HG03565 (cell line): ENCODE measurements around the gene CADM1.
A peak's percentile ranks its signal among the peaks of the same experiment; 100 is the strongest.
"Not testable (repeated sequence)": the region's sequence is repeated elsewhere in the genome, so short reads cannot be mapped to it uniquely, and the experiment has no call there.

Experiments
- ATAC-seq: cut with Tn5 transposase; IDR thresholded peaks from one replicate; pipeline ENCODE4 v1.9.1; 2021; ENCODE audit warnings: mild to moderate bottlenecking, moderate library complexity; ENCODE audit not compliant: unreplicated experiment

The CADM1 gene

GRCh38 chr11:115481528-115481927, 22.7 kb downstream of the CADM1 start:
- ATAC-seq: no peak

GRCh38 chr11:115480611-115481010, 23.6 kb downstream of the CADM1 start:
- no peak for ATAC-seq

GRCh38 chr11:115477410-115477809, 26.8 kb downstream of the CADM1 start:
- no peak for ATAC-seq

DNA sequence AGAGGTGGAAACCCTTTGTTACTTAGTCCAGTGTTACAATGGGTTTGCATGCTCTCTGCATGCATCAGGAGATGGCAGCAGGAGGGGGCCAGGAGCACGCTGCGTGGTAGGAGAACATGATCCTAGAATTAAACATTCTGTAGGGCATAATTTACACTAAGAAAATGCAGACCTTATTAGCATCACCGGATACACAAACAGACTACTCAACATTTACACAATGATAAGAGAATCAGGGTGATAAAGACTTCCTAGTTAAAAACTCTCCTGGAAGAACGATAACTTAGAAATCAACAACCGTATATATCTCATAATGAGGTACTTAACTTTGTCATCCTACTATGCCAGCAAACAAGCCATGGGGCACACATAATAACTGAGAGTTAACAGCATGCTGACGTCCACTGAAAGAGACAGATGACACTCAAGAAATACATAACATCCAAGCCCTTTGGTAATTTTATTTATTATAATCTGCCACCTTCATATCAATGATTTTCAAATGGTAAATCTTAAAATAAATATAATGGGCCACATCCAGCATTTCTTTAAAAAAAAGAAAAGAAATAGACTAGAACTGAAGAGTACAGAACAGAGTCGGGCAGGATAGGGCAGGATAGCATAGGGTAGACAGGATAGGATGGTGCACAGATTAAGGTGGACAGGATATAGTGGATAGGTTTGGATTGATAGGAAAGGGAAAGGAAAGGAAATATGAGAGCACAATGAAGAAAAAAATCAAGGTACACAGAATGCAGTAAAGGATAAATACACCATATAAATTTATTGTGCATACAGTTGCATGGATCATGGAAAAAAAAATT, 27.5 kb downstream of the CADM1 start:
- no peak for ATAC-seq

DNA sequence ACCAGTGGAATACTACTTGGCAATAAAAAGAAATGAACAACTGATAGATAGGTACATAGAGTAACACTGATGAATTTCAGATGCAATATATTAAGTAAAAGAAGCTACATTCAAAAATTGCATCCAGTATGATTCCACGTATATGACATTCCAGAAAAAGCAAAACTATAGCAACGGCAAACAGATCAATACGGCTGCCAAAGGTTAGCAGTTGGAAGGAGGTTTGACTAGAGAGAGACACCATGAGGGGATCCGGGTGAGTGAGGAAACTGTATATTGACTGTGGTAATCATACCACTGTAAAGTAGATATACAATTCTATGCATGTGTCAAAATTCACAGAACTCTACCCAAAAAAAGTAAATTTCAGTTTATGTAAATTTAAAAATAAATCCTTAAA, 28.7 kb downstream of the CADM1 start:
- ATAC-seq: no peak

- not testable (repeated sequence) for ATAC-seq
Measured at GRCh38 chr11:115474306-115474705, 29.9 kb downstream of the CADM1 start.

- ATAC-seq: no peak
Measured at GRCh38 chr11:115473167-115473566, 31.0 kb downstream of the CADM1 start.

- peak; percentile 65 for ATAC-seq
Measured at GRCh38 chr11:115471367-115471766, 32.8 kb downstream of the CADM1 start.

DNA sequence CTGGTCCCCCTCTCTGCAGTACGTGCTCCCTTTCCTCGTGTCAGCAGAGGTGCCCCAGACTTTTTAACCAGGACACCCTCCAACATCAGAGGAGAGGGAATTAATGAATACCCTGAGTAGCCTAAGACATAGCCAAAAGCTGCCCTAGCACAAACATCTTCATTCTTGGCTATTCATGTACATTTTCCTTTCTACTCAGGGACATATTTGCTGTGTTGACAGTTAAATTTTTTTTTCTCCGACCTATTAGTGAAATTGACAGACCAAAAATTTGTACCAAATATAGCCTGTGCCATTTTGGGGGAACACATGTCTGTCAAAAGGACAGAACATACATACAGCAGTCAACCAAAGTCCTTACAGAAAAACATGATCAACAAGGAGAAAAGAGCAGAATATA, 33.3 kb downstream of the CADM1 start:
- ATAC-seq: no peak

- ATAC-seq: peak; percentile 57
Measured at GRCh38 chr11:115469361-115469760, 34.9 kb downstream of the CADM1 start.

- ATAC-seq: no peak
Measured at GRCh38 chr11:115466122-115466521, 38.1 kb downstream of the CADM1 start.

- ATAC-seq: no peak
Measured at GRCh38 chr11:115464269-115464668, 39.9 kb downstream of the CADM1 start.

GRCh38 chr11:115463606-115464005, 40.6 kb downstream of the CADM1 start:
- no peak for ATAC-seq

DNA sequence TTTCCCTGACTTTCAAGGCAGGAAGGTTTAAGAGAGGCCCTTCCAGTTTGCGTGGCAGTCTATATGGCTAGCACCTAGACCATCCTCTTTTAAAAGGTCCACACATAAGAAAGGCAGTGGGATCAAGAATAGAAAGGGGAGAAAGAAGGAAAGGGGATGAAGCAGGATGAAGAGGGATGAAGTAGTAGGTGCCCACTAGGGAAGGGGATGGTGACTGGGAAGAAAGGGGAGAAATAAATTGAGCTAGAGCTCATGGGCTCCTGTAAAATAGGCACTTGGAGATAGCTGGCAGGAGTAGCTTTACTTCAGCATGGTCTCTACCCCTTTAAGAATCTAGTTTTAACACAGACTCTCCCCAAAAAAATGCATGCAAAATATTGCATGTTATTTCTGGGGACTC, 41.5 kb downstream of the CADM1 start:
- ATAC-seq: no peak

DNA sequence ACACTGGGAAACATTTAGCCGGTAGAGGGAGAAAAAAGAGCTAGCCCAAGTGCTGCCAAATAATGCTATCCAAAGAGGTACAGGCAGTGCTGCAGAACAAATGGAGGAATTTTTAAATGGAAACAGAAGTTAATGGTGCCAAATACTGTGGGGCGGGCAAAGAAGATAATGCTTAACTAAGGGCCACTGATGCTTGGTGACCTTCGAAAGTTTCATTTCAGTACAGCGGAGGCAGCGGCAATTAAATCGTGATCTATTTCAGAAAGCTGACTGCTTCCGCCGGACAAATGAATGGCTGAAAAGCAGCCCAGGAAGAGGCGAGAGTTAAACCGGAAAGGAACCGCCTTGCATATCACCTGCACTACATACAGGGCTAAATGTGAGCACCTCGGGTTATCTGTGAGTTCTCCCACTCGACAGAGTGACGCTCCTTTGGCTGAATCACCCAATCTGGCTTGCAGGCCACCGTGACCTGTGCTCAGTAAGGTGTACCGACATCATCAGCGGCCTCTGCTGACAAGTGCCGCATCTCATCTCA, 42.1 kb downstream of the CADM1 start:
- ATAC-seq: no peak

DNA sequence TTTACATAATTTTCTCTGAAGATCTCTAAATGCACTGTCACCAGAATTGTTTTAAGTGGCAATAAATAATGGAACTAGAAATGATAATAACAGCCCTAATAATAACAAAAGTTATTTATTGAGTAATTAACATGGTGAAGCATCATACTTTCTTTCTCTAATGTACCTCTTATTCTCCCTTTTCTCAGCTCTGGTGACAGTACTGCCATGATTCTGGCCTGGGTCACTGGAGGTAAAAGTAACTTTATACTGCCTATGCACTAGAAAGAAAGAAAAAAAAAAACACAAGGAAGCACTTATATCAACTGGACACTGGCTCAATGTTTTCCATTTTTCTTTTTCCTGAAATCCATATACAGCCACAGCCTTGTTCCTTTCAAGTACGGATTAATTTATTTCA, 43.7 kb downstream of the CADM1 start:
- ATAC-seq: no peak

- no peak for ATAC-seq
Measured at GRCh38 chr11:115459563-115459962, 44.7 kb downstream of the CADM1 start.

- ATAC-seq: no peak
Measured at GRCh38 chr11:115458877-115459276, 45.3 kb downstream of the CADM1 start.

GRCh38 chr11:115456019-115456418, 48.2 kb downstream of the CADM1 start:
- no peak for ATAC-seq

- no peak for ATAC-seq
Measured at GRCh38 chr11:115455613-115456012, 48.6 kb downstream of the CADM1 start.

DNA sequence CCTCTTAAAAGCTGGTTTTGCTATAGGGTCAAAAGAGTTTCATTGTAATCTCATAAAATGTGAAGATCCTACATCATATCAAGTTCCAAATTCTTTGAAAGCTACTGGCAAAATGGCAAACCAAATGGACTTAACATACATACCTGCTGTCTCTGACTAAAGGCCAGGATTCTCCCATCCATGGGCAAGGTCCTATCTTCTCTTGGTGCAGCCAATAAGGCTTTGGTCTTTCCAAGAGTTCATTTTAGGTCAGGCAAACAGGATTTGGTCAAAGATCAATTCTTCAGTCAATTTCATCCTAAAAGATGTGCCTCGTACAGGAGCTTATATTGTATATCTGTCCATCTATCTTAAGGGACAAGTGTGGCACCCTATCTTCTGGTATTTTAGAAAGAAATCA, 49.7 kb downstream of the CADM1 start:
- ATAC-seq: no peak

DNA sequence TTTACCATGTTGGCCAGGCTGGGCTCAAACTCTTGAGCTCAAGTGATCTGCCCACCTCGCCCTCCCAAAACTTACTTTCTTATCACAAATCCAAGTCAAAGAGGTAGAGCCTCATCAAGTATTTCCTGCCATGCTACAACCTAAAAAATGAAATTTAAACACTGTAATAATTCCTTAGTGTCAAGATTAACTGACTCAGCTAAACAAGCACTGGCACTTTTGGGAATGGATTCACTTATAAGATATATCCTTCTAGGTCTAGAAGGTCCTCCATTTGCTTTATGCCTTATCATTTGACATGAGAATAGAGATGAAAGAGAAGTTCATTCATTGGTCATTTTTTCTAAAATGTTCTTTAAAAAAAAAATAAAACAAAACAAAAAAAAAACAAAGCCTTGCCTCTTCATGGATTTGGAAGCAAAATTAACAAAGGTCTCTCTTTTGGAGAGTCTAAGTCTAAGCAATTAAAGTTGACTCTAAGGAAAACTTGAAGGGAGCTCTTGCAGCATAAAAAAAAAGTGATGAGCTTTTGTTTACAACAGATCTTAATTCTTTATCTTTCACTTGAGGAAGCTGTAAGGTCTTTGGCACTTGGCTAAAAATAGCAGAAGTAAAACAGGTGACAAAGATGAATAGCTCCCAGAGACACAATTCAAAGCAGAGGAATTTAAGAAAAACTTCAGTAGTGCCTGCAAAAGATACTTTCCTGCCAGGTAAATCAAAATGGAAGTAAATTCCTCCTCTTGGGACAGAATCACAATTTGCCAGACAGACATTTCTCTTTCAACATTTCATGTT, 50.3 kb downstream of the CADM1 start:
- no peak for ATAC-seq
